NCI-H2171 (cell line): ENCODE data around the gene TSPEAR.
"Not testable (repeated sequence)": the region's sequence is repeated elsewhere in the genome, so short reads cannot be mapped to it uniquely, and the experiment has no call there.

Experiments
- DNase-seq: peaks from one replicate; lab custom pipeline; 2025; lab: John Stamatoyannopoulos, UW

The TSPEAR gene

GRCh38 chr21:44483288-44484237 lies 227.8 kb downstream of the TSPEAR start:
- DNase-seq, result no peak

- no peak for DNase-seq
Observed at GRCh38 chr21:44482581-44483287, 228.6 kb downstream of the TSPEAR start.

GRCh38 chr21:44480200-44481053 lies 230.9 kb downstream of the TSPEAR start:
- no peak for DNase-seq

- DNase-seq, result not testable (repeated sequence)
Observed at GRCh38 chr21:44479556-44480199, 231.7 kb downstream of the TSPEAR start.

GRCh38 chr21:44478801-44479167 lies 232.6 kb downstream of the TSPEAR start:
- no peak for DNase-seq

- DNase-seq, result no peak
Observed at GRCh38 chr21:44478124-44478800, 233.1 kb downstream of the TSPEAR start.

GRCh38 chr21:44477712-44478111 lies 233.7 kb downstream of the TSPEAR start:
- DNase-seq, result no peak

GRCh38 chr21:44477131-44477530 lies 234.2 kb downstream of the TSPEAR start:
- DNase-seq, result no peak

- DNase-seq, result no peak
Observed at GRCh38 chr21:44475266-44475845, 236.0 kb downstream of the TSPEAR start.

- DNase-seq, result no peak
Observed at GRCh38 chr21:44473915-44474555, 237.3 kb downstream of the TSPEAR start.

- DNase-seq, result no peak
Observed at GRCh38 chr21:44471996-44472395, 239.4 kb downstream of the TSPEAR start.

- DNase-seq, result no peak
Observed at GRCh38 chr21:44471341-44471740, 240.0 kb downstream of the TSPEAR start.

GRCh38 chr21:44467859-44468195 lies 243.5 kb downstream of the TSPEAR start:
- no peak for DNase-seq

GRCh38 chr21:44466996-44467858 lies 244.1 kb downstream of the TSPEAR start:
- DNase-seq, result no peak

GRCh38 chr21:44466351-44466954 lies 244.9 kb downstream of the TSPEAR start:
- DNase-seq, result no peak

- DNase-seq, result no peak
Observed at GRCh38 chr21:44464351-44464750, 247.0 kb downstream of the TSPEAR start.

GRCh38 chr21:44463724-44464123 lies 247.6 kb downstream of the TSPEAR start:
- no peak for DNase-seq

- DNase-seq, result no peak
Observed at GRCh38 chr21:44462834-44463200, 248.6 kb downstream of the TSPEAR start.
